ENCODE results near the gene RASA3. TPM values are rescaled to one million over a fixed set of nuclear protein-coding genes. Genes with fewer than 3 reads are reported as not detected.
"Not testable (repeated sequence)": the region's sequence is repeated elsewhere in the genome, so short reads cannot be mapped to it uniquely, and the experiment has no call there.

The RASA3 gene
- polyA plus RNA-seq, 4 donors = 10.0 to 14.5 (median 12.6) TPM

DNA sequence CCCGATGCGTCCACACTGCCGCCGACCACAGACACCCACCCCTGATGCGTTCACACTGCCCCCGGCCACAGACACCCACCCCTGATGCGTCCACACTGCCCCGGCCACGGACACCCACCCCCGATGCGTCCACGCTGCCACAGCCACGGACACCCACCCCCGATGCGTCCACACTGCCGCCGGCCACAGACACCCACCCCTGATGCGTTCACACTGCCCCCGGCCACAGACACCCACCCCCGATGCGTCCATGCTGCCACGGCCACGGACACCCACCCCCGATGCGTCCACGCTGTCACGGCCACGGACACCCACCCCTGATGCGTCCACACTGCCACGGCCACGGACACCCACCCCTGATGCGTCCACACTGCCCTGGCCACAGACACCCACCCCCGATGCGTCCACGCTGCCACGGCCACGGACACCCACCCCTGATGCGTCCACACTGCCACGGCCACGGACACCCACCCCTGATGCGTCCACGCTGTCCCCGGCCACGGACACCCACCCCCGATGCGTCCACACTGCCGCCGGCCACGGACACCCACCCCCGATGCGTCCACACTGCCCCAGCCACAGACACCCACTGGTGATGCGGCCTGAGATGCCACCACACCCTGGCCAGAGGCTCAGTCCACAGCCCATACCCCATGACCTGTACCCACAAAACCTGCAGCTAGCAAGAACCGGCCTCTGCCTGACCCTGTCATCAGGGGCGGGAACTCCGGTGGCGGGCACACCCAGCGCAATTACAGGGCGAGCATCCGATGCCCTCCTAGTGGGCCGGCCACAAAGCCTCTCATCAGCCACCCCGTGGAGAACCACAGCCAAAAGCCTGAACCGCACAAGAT, 28.4 kb downstream of the RASA3 start:
- no peak for DNase-seq (ENCODE audit: low read depth in 4 of 4, low spot score in 3 of 4)

DNA sequence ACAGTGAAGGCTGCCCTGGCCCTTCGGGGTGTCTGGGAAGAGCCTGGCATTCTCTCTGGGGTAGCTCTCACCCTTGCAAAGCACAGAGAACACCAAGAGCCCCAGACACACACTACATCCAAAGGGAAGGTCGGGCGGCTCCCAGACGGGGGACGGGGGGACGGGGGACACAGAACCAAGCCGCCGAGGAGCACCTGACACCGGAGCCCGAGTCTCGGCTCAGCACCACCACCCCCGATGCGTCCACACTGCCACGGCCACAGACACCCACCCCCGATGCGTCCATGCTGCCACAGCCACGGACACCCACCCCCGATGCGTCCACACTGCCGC, 29.2 kb downstream of the RASA3 start:
- DNase-seq (ENCODE audit: low read depth in 4 of 4, low spot score in 3 of 4) = not testable (repeated sequence)

DNA sequence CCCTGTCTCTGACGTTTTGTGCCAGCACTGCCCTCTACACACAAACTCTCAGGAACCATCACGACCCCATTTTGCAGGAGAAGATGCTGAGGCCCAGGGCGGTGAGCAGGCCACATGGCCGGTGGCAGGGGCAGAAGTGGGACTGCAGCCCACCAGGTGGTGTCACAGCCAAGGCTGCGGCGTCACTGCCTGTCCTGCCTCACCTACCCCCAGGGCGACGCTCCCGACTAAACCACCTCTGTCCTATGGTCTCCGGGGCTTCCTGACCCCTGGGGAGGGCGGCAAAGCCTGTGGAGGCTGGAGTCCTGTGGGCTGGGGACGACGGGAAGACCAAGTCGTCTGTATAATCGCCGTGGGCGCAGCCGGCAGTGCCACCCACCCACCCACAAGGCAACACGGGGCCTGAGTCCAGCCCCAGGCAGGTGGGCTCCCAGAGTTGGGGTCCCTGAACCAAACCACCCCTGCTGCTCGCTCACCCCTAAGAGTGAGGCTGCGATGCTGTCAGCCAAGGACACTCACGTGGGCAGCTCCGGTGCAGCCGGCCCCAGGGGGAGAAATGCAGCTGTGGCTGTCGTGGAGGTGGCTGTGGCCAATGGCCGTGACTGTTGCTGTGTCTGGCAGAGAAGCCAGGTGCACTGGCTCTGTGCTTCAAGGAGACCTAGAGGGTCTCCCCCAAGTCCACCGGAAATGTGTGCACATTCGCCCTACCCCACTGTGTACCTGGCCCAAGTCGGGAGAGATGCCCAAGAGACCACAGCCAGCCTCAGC, 29.7 kb downstream of the RASA3 start:
- no peak for DNase-seq (ENCODE audit: low read depth in 4 of 4, low spot score in 3 of 4)

DNA sequence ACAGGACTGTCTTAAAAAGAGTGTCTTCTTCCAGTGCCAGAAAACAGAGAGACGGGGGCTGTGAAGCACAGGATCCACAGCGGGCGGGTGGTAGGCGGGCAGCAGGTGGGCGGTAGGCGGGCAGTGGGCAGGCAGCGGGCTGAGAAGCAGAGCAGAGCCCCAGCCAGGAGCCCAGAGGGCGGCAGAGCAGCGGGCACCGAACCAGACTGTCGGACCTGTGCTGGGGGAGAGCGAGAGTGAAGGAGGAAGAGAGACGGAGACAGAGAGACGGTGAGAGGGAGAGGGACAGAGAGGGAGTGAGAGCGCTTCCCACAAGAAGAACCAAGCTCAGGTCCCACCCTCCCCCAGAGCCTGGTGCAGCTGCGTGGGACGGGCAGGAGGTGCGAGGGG, 30.3 kb downstream of the RASA3 start:
- DNase-seq (ENCODE audit: low read depth in 4 of 4, low spot score in 3 of 4) = no peak

DNA sequence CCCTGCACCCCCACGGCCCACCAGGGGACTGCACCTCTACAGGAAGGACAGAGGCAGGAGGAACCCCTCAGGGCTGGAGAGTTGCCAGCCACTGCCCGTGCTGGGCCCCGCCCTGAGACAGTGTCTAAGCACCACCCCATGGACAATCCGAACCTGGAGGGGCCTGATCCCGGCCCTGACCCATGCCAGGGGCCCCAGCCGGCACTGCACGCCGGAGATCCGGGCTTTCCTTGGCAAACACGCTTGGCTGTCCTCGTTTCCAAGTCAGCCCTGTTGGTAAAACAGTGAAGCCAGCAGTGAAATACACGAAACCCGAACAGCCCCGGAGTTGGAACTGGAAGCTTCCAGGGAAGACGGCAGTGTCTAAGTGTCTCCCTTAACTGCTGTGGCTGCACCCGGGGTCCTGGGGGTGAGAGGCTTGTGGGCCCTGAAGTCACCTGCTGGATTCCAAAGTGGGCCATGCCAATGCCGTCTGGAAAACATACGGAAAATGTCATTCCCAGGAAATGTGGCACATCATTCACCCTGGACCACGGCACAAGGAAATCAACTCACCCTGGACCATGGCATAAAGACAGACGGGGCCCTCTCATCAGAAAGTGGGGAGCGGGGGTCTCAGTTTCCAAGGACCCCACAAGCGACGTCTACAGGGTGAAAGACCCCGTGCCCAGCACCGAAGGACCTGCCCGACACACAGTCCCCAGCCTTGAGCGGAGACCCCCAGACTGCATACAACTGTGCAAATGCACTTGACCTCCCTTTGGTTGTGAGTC, 30.9 kb downstream of the RASA3 start:
- DNase-seq (ENCODE audit: low read depth in 4 of 4, low spot score in 3 of 4) = no peak

DNA sequence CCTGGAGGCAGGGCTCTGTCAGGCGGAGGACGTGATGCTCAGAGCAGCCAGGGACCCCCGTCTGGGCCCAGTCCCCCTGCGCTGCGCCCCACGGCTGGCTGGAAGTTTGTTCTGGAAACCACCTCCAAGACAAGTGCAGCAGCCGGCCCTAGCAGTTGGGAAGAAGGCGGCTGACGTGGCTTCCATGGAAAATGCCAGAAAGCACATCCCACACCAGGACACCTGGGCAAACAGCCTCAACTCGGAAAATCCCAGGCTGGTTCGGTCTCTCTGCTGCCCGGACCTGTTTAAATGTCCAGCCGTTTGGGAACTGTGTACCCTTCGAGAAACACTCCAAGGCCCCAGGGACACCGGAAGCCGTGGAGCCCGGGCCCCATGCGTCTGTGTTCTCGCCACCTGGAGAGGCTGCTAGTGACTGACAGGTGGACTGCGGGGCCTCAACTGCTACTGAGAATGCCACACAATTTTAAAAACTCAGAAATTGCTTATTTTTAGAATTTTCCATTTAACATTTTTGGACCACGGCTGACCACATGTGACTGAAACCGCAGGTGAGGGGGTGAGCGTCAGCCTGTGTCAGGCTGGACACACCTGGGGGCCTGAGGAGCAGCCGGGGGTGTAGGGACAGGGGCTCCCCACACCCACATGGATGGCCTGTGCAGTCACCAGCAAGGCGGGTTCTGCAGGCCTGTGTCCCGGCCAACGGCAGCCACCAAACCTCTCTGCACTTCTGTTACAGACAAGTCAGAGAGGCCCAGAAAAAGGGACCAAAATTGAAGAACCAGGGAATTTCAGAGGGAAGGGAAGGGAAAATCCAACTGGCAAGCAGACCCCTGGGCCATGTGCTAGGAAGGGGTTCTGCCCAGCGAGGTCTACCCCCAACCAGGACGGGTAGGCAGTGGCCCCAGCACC, 31.7 kb downstream of the RASA3 start:
- no peak for DNase-seq (ENCODE audit: low read depth in 4 of 4, low spot score in 3 of 4)

DNA sequence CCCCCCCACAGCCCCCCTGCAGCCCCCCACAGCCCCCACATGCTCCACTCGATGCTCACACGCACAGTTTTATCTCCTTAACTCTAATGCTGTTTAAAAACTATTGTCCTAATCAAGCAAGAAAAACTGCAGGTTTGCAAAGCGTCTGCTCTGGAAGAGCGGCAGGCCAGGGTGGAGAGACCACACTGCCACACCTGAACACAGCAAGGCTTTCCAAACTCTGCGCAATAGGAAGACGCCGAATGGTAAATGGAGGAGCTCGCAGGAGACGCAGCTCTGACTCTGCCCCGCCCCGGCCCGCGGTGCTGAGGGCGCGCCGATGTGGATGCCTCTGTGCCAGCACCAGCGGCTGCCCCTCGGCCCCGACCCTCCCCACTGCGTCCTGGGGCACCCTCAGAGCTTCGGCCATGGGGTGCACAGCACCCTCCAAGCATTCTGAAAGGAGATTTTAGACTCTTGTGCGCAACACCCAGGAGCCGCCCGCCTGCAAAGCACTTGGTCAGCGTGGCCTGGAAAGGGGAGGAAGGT, 32.4 kb downstream of the RASA3 start:
- no peak for DNase-seq (ENCODE audit: low read depth in 4 of 4, low spot score in 3 of 4)

DNA sequence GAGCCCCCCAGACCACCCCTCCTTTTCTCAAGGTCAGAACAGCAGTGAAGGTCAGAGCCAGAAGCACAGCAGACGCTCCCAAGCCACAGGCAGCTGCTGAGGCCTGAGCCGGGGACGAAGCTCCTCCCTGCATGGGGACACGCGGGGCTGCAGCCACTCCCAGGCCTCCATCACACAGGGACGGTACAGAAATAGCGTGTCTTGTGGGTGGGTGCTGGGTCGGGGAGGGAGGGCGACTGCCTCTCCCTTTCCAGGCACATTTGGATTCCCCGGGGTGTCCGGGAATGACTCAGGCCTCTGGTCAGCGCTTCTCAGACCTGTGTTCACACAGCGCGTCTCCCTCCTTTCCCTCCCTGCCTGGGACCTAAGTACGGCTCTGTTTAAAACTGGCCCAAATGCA, 33.2 kb downstream of the RASA3 start:
- DNase-seq (ENCODE audit: low read depth in 4 of 4, low spot score in 3 of 4) = no peak

DNA sequence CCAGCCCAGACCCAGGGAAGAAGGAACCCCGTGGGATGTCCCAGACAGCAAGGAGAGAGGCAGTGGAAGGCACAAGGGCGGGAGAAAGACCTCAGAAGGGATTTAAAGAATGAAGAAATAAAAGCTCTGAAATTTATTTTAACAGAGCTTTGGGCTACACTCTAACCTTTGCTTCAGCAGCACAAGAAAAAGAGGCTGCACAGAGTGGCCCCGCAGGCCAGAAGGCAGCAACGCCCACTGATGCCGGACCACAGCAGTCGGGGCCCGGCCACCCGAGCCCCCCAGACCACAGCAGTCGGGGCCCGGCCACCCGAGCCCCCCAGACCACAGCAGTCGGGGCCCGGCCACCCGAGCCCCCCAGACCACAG, 33.8 kb downstream of the RASA3 start:
- DNase-seq (ENCODE audit: low read depth in 4 of 4, low spot score in 3 of 4) = not testable (repeated sequence)

DNA sequence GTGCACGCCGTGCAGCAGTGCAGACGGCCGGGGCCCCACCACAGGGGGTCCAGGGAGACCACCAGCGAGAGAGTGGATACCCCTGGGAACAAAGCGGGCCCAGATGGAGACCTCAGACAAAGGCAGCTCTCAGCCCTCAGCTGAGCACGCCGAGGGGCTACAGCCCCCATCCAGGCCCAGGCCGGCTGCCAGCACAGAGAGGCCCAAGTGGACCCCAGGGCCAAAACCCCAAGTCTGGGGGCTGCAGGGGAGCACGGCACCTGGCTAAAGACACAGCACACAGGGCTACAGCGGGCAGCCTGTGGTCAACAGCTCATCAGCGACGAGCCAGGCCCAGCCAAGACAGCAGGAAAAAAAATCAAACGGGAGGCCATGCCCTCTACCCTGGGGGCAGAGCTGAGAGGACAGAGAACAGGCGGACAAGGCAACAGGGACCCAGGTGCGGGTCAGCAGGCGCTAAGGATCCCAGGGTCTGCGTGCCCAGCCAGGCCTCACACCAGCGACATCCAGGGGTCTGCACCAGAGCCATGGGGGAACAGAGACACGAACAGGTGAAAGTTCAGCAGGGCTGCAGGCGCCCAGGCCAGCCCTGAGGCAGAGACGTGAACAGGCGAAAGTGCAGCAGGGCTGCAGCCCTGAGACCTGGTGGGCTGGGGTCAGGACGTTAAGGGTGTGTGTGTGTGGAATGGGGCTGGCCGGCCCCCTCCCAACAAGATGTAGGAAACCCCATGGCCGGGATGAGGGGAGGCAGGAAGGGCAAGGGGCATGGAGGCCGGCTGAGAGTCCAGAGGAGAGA, 34.3 kb downstream of the RASA3 start:
- no peak for DNase-seq (ENCODE audit: low read depth in 4 of 4, low spot score in 3 of 4)

DNA sequence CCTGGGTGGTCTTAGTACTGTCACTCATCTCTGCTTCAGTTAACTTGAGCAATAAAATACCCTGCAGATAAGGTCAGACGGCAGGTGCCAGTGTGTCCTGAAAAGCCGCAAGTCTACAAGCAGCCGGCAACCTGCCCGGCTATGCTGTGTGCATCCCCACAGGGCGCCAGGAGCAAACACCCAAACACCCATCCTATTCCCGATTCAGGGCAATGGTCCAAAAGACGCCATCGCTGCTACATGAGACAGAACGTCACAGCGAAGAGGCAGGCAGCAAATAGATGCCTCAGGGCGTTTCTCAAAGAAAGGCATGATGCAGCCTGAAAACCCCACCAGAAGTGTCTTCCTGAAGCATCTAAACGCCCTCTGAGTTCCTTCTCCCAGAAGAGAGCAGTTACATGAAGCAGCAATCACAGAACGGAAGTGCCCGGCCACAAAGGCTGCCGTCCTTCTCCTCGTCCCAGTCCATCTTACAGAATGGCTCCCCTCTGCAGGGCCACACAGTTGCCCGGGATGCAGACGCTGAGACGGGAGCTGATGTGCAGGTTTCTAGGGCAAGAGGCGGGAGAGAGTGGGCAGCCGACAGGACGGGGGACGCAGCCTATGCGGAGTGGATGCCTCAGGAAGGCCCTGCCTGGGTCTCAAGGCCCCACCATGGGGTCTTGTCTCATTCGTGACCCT, 35.1 kb downstream of the RASA3 start:
- no peak for DNase-seq (ENCODE audit: low read depth in 4 of 4, low spot score in 3 of 4)

DNA sequence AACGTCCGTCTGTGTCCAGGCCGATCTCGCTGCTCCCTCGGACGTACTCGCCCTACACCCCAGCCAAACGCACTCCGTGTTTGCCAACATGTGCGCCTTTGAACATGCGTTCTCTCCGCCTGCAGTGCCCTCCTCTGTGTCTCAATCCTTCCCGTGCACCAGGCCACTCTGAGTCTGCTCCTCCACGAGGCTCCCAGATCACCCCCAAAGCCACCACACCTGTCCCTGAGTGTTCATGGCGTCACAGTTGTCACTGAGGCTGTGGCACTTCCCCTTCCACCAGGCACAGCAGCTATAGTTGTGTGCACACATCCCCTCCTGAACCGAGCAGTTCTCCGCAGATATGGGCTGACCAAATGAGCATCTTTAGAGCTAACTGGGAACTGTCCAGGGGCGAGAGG, 35.6 kb downstream of the RASA3 start:
- no peak for DNase-seq (ENCODE audit: low read depth in 4 of 4, low spot score in 3 of 4)

DNA sequence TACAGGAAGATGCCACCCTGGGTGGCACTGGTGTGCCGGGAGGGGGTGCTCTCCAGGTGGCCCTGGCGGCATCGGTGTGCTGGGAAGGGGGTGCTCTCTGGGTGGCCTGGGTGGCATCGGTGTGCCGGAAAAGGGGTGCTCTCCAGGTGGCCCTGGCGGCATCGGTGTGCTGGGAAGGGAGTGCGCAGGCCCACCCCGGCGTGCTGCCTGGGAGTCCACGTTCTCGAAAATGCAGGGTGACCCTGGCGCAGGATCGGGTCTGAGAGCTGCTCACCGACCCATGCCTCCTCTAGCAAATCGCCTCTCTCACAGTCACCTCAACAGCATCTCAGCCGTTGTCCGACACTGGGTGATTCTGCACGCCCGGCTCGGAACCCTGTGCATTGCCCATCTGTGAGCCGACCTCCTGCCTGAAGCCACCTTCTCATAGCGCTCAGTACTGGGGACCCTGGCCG, 36.4 kb downstream of the RASA3 start:
- no peak for DNase-seq (ENCODE audit: low read depth in 4 of 4, low spot score in 3 of 4)

DNA sequence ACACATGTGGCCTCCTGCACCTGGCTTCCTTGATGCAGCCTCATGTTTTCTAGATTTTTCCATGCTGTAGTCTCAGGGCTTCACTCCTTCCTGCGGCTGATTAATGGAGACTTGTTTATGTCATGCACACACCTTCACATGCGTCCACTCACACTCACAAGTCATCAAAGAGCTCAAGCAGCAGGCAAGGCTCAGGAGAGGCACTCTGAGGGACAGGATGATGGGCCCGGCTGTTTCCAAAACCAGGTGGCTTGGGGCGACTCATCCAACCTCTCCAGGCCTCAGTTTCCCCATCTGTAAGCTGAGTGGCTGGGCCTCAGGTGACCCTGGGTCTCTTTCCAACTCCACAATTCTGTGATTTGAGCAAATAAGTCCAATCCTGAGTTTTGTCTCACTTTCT, 36.9 kb downstream of the RASA3 start:
- no peak for DNase-seq (ENCODE audit: low read depth in 4 of 4, low spot score in 3 of 4)

DNA sequence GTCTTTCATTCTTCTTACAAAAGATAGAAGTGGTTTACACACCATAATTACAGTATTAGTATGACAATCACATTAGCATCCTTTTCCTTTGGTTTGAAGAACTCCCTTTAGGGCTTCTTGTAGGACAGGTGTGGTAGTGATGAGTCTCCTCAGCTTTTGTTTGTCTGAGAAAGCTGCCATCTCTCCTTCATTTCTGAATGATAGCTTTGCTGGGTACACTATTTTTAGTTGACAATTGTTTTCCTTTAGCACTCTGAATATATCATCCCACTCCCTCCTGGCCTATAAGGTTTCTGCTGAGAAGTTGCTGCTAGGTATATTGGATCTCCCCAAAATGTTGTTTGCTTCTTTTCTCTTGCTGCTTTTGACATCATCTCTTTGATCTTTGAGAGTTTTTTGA, 39.3 kb downstream of the RASA3 start:
- DNase-seq (ENCODE audit: low read depth in 4 of 4, low spot score in 3 of 4) = no peak

DNA sequence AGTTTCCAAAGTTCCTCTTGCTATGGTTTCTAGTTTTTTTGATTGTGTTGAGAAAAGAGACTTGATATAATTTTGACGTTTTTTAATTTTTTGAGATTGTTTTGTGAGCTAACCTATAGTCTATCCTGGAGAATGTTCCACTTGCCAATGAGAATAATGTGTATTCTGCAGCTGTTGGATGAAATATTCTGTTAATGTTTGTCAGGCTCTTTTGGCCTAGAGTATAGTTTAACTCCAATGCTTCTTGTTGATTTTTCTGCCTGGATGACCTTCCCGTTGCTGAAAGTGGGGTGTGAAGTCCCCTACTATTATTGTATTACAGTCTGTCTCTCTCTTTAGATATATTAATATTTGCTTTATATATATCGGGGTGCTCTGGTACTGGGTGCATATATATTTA, 40.0 kb downstream of the RASA3 start:
- DNase-seq (ENCODE audit: low read depth in 4 of 4, low spot score in 3 of 4) = no peak

DNA sequence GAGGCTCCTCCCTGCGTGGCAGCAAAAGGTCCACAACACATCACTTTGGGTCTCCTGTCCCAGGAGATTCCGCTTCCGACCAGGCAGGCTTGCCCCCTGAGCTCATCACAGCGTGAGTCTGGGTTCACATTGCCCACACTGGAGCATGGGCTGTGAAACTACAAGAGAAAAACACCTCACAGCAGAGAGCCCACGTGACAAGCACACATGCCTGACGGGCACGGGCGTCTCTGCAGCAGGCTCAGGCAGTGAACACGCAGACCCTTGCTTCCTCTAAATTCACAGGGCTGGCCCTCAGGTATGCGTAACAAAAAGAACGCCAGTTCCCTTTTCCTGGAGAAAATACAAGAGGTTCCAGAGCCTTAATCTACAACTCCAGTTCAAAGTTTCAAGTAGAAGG, 41.9 kb downstream of the RASA3 start:
- DNase-seq (ENCODE audit: low read depth in 4 of 4, low spot score in 3 of 4) = no peak

DNA sequence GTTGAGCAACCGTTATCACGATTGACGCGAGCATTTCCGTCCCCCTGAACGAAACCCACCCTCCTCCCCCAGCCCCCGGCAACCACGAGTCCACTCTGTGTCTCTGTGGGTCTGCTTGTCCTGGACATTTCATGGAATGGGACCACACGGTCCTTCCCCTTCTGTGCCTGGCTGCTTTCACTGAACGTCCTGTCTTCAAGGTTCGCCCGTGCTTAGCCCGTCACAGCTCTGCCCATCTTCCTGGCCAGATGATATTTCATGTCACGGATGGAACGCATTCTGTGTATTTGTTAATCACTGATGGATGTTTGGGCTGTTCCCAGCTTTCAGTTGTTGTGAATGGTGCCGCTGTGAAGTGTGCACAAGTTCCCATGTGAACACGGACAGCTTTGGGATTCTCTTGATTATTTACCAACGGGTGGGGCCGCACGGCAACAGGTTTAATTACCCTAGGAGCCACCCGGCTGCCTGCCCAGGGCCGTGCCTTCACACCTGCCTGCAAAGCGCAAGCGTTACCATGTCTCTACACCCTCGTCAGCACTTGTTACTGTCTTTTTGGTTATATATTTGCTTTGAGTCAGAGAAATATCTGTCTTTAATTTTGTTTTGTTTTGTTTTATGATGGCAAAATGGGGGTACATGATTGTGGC, 42.5 kb downstream of the RASA3 start:
- no peak for DNase-seq (ENCODE audit: low read depth in 4 of 4, low spot score in 3 of 4)
